HepG2 (cell line): Measurements from ENCODE around the gene DNASE1L2. TPM values are rescaled to one million over a fixed set of nuclear protein-coding genes. Genes with fewer than 3 reads are reported as not detected.

Experiments
- ATAC-seq: fragments of 200-7000 bp; cut with Tn5 transposase; 3 replicates; pipeline ENCODE4 v1.9.1; 2020; ENCODE audit warnings: mild to moderate bottlenecking, moderate library complexity
- BruUV-seq: library from RNA; stranded (reverse); fragments of 400-500 nt; replicated peaks from 2 replicates; lab custom pipeline; 2021; lab: Mats Ljungman, UMichigan
- CTCF ChIA-PET: fragments of 300-600 bp; formaldehyde crosslinking; extraction: SDS; loops from one replicate; lab custom pipeline; 2021; ENCODE audit warnings: low total read pairs, inconsistent platforms, low intra/inter-chr PET ratio; lab: Yijun Ruan, JAX
- POLR2A ChIA-PET: fragments of 350-600 bp; sonication (Branson Sonifier 250); formaldehyde crosslinking; loops from one replicate; lab custom pipeline; 2020; ENCODE audit warnings: antibody characterized with exemption, inconsistent platforms; lab: Yijun Ruan, JAX
- DNase-seq: peaks from one replicate; pipeline ENCODE4 v3.0.0-alpha.2; 2015; ENCODE audit warnings: low spot score
- FAIRE-seq: peaks from 3 replicates; lab custom pipeline; 2011; peaks lifted over from hg19 to GRCh38; lab: Jason Lieb, UNC
- H2AFZ ChIP-seq: one replicate; pipeline ENCODE4 v1.6.1; 2011; ENCODE audit warnings: low read length, inconsistent platforms
- H3K27ac ChIP-seq: fragments of 300-600 bp; 3 replicates; pipeline ENCODE4 v1.8.0; 2011; ENCODE audit warnings: mixed run types, mild to moderate bottlenecking, mixed read lengths, low read length, inconsistent platforms; ENCODE audit not compliant: insufficient read depth; ENCODE audit errors: extremely low read length
- H3K27me3 ChIP-seq, 2 experiments: fragments of 200-600 bp in 1 of 2; 2 replicates in 1 of 2; 3 replicates in 1 of 2; pipeline versions ENCODE4 v1.6.0 to v1.8.0; 2011; ENCODE audit warnings: low read length in 2 of 2, mild to moderate bottlenecking in 2 of 2, moderate library complexity in 2 of 2, inconsistent platforms in 1 of 2; ENCODE audit not compliant: insufficient read depth in 2 of 2, control insufficient read depth in 1 of 2
- H3K36me3 ChIP-seq, 2 experiments: fragments of 200-600 bp in 1 of 2; replicated peaks in 1 of 2; 2 replicates in 1 of 2; 3 replicates in 1 of 2; pipeline versions ENCODE4 v1.5.1 to v1.8.0; 2011; ENCODE audit warnings: low read length in 2 of 2, inconsistent platforms in 1 of 2; ENCODE audit not compliant: insufficient read depth in 2 of 2, control insufficient read depth in 1 of 2
- H3K4me1 ChIP-seq: 2 replicates; pipeline ENCODE4 v1.5.1; 2012; ENCODE audit warnings: low read length, inconsistent platforms; ENCODE audit not compliant: insufficient read depth
- H3K4me2 ChIP-seq: 2 replicates; pipeline ENCODE4 v1.6.0; 2011; ENCODE audit warnings: low read depth, low read length, inconsistent platforms
- H3K4me3 ChIP-seq, 3 experiments: fragments of 200-600 bp in 1 of 3; sonication (generic), shearing (Covaris generic) in 1 of 3; replicated peaks in 1 of 3; 2 replicates each; pipeline ENCODE4 v1.5.1; 2011 to 2016; ENCODE audit warnings: low read length in 3 of 3, inconsistent platforms in 2 of 3, low read depth in 2 of 3, mild to moderate bottlenecking in 2 of 3, control low read depth in 1 of 3, mixed read lengths in 1 of 3; ENCODE audit not compliant: insufficient read depth in 1 of 3
- H3K79me2 ChIP-seq: one replicate; pipeline ENCODE4 v1.6.1; 2011; ENCODE audit warnings: low read length, inconsistent platforms; ENCODE audit not compliant: insufficient read depth
- H3K9ac ChIP-seq: 2 replicates; pipeline ENCODE4 v1.6.0; 2011; ENCODE audit warnings: mild to moderate bottlenecking, low read depth, low read length, inconsistent platforms; ENCODE audit not compliant: insufficient read depth
- H3K9me3 ChIP-seq: 2 replicates; pipeline ENCODE4 v1.5.1; 2012; ENCODE audit warnings: mild to moderate bottlenecking, low read length
- H4K20me1 ChIP-seq: 2 replicates; pipeline ENCODE4 v1.6.0; 2011; ENCODE audit warnings: inconsistent platforms, mild to moderate bottlenecking, low read length, moderate library complexity; ENCODE audit not compliant: insufficient read depth
- ARNT ChIP-seq: fragments of 450-650 bp; IDR thresholded peaks from 2 replicates; pipeline ENCODE4 v1.6.1; 2017
- MXI1 ChIP-seq: IDR thresholded peaks from 3 replicates; pipeline ENCODE4 v1.6.1; 2012; ENCODE audit warnings: low read depth, low read length, inconsistent platforms, borderline replicate concordance
- POLR2A ChIP-seq, 2 experiments: IDR thresholded peaks; 2 replicates each; pipeline ENCODE4 v1.6.1; 2011; ENCODE audit warnings: low read depth in 2 of 2, low read length in 2 of 2, mild to moderate bottlenecking in 1 of 2, moderate library complexity in 1 of 2; ENCODE audit not compliant: insufficient read depth in 1 of 2
- SNRNP70 ChIP-seq: fragments of 200-400 bp; formaldehyde crosslinking; IDR thresholded peaks from 2 replicates; pipeline ENCODE4 v1.6.1; 2017; ENCODE audit warnings: mild to moderate bottlenecking, low read depth, low read length, moderate library complexity
- THAP11 ChIP-seq: IDR thresholded peaks from 2 replicates; pipeline ENCODE4 v1.6.1; 2016; ENCODE audit warnings: missing biosample characterization, missing genetic modification reagents
- TOPORS ChIP-seq: sonication (generic); formaldehyde crosslinking; IDR thresholded peaks from 2 replicates; pipeline ENCODE4 v1.8.0; 2023; ENCODE audit warnings: mild to moderate bottlenecking, missing genetic modification reagents
- ZFP37 ChIP-seq: sonication (generic); formaldehyde crosslinking; IDR thresholded peaks from 2 replicates; pipeline ENCODE4 v1.4.0; 2020; ENCODE audit warnings: missing genetic modification reagents, borderline replicate concordance
- ZHX1 ChIP-seq: sonication (generic); formaldehyde crosslinking; IDR thresholded peaks from 2 replicates; pipeline ENCODE4 v1.8.1; 2022; ENCODE audit warnings: low read depth, mild to moderate bottlenecking, missing genetic modification reagents
- ZNF30 ChIP-seq: sonication (generic); formaldehyde crosslinking; IDR thresholded peaks from 2 replicates; pipeline ENCODE4 v1.5.0; 2020; ENCODE audit warnings: mild to moderate bottlenecking, missing genetic modification reagents
- ZNF317 ChIP-seq: sonication (generic); formaldehyde crosslinking; IDR thresholded peaks from 2 replicates; pipeline ENCODE4 v1.5.0; 2020; ENCODE audit warnings: mild to moderate bottlenecking, missing genetic modification reagents
- ZNF432 ChIP-seq: sonication (generic); formaldehyde crosslinking; IDR thresholded peaks from 2 replicates; pipeline ENCODE4 v1.5.0; 2020; ENCODE audit warnings: missing genetic modification reagents, mild to moderate bottlenecking, borderline replicate concordance
- ZNF460 ChIP-seq: sonication (generic); formaldehyde crosslinking; IDR thresholded peaks from 2 replicates; pipeline ENCODE4 v1.5.1; 2020; ENCODE audit warnings: missing genetic modification reagents, mild to moderate bottlenecking, borderline replicate concordance
- ZNF703 ChIP-seq: sonication (generic); formaldehyde crosslinking; IDR thresholded peaks from 2 replicates; pipeline ENCODE4 v1.5.1; 2020; ENCODE audit warnings: missing genetic modification reagents, mild to moderate bottlenecking, moderate library complexity, borderline replicate concordance
- WGBS: methylation state at CpG from one replicate; pipeline ENCODE4 v1.1.6; 2017; ENCODE audit warnings: low lambda C conversion rate; 5-methylcytosine and 5-hydroxymethylcytosine counted together
- in situ Hi-C: cut with HindIII; loops from 2 replicates; pipeline ENCODE4 v1.10.0; 2017; ENCODE audit warnings: low pct_unique_long_range_greater_than_20kb; ENCODE audit not compliant: extremely low pct_ligation_motif_present
- intact Hi-C: fragments of 100-400 bp; cut with micrococcal nuclease; formaldehyde crosslinking; loops from one replicate; pipeline ENCODE4 v1.10.0; 2022; ENCODE audit not compliant: unreplicated experiment
- polyA plus RNA-seq, 8 experiments: library from polyadenylated mRNA; depleted of rRNA in 3 of 8; stranded (reverse) in 7 of 8; unstranded in 1 of 8; fragments of >200 nt; fragmentation: Illumina TruSeq in 4 of 8; extraction: Trizol in 4 of 8; gene quantifications; 2 replicates each; pipeline versions ENCODE4 v1.2.1 to v1.2.3, GENCODE V29; 2011 to 2016; ENCODE audit warnings: low read depth in 4 of 8, missing spikeins in 1 of 8, mixed read lengths in 1 of 8; ENCODE audit not compliant: insufficient read depth in 1 of 8
- total RNA-seq, 5 experiments: library from RNA; depleted of rRNA; stranded (reverse); fragments of >200 nt; fragmentation: Illumina TruSeq; extraction: Trizol; gene quantifications; 2 replicates each; pipeline ENCODE4 v1.2.3, GENCODE V29; 2016; ENCODE audit warnings: low read depth in 1 of 5

The DNASE1L2 gene
- total and polyA plus RNA-seq, 2 of the 13 experiments (the other 11 are each of a cell fraction or from before 2014, with no cell fraction given) = 0.44 to 0.50 TPM

- Histone ChIP-seq H3K27me3 (no peaks in the 10 kb centered on the region), H3K9me3 (no peaks in the 10 kb centered on the region), H3K4me3 (no peak overlapping the region), H3K36me3 (peaks cover 6 to 23% of the 10 kb centered on the region in 2 experiments; a peak in 4 of 5 replicates), H3K4me2 (no peak overlapping the region), H3K27ac (peak overlapping the region; percentile 37), H3K79me2 (no peaks in the 10 kb centered on the region), H3K9ac (no peak overlapping the region), H3K4me1 (peaks cover 31% of the 10 kb centered on the region), H2AFZ (no peak overlapping the region), H4K20me1 (0 out of 2 replicates have a peak, but pooled peaks cover 2% of the 10 kb centered on the region)
- intact Hi-C loops = no loop called here
- DNase-seq (no peak), ATAC-seq (peak; percentile 42), FAIRE-seq (no peak)
- ChIA-PET CTCF (no interaction called here), POLR2A (interaction anchor here (0.9 to 3.5 kb wide), 5 partner anchors 12 to 84 kb away, joined by 3 to 16 read pairs (median 4); partner anchors contain the start of genes ECI1, PGP and TRAF7)
- BruUV-seq = no TSS peak
- 17% methylated on average over 1 of the region's 15 CpGs for WGBS
- in situ Hi-C loops = no loop called here
- TF ChIP-seq ZNF317 (no peak), ZNF30 (CRISPR knock-in tag) (no peak), TOPORS (CRISPR knock-in tag) (0 out of 2 replicates have a peak, but pooled peaks have one; percentile 51), MXI1 (no peak), ZNF703 (CRISPR knock-in tag) (no peak), SNRNP70 (no peak), ARNT (no peak), THAP11 (CRISPR knock-in tag) (no peak), ZNF432 (CRISPR knock-in tag) (no peak), POLR2A (IDR thresholded peaks at IDR 0.05; ENCODE audit: insufficient read depth in 1 of 2, low read depth in 2 of 2, low read length in 2 of 2) (0 out of 4 replicates have a peak, but pooled peaks of 1 of the 2 experiments have one; percentile 12), ZHX1 (CRISPR knock-in tag) (0 out of 2 replicates have a peak, but pooled peaks have one; percentile 32), ZFP37 (no peak), ZNF460 (no peak)
These were observed 2.8 kb downstream of the DNASE1L2 start for GRCh38 chr16:2238838-2239675.
